Heart right ventricle (tissue), 16 donors: ENCODE results near the gene GRIN2C. TPM values are rescaled to one million over a fixed set of nuclear protein-coding genes. Genes with fewer than 3 reads are reported as not detected.
A peak's percentile ranks its signal among the peaks of the same experiment; 100 is the strongest.

Experiments
- ATAC-seq, 8 donors: fragments of 200-7000 bp; cut with Tn5 transposase; one replicate each; pipeline ENCODE4 v1.9.1; 2020; ENCODE audit warnings: mild to moderate bottlenecking in 8 of 8, moderate library complexity in 8 of 8, moderate number of reproducible peaks in 1 of 8
- DNase-seq, 2 donors: peaks; one replicate each; pipeline ENCODE4 v3.0.0-alpha.2; 2020
- H3K27ac ChIP-seq, 10 donors: fragments of 200-600 bp; sonication (generic) in 2 of 10; one replicate each; pipeline versions ENCODE4 v1.5.0 to v1.8.0; 2020 to 2022; ENCODE audit warnings: mild to moderate bottlenecking in 3 of 10
- H3K27me3 ChIP-seq, 7 donors: fragments of 200-600 bp; one replicate each; pipeline ENCODE4 v1.8.0; 2021 to 2022; ENCODE audit warnings: mild to moderate bottlenecking in 2 of 7
- H3K36me3 ChIP-seq, 9 donors: fragments of 200-600 bp; sonication (generic) in 1 of 9; one replicate each; pipeline versions ENCODE4 v1.5.0 to v1.8.0; 2020 to 2022; ENCODE audit warnings: mild to moderate bottlenecking in 2 of 9
- H3K4me1 ChIP-seq, 9 donors: fragments of 200-600 bp; sonication (generic) in 1 of 9; one replicate each; pipeline versions ENCODE4 v1.5.0 to v1.8.0; 2020 to 2022; ENCODE audit warnings: mild to moderate bottlenecking in 4 of 9
- H3K4me3 ChIP-seq, 10 donors: fragments of 200-600 bp; sonication (generic) in 2 of 10; one replicate each; pipeline versions ENCODE4 v1.5.0 to v1.8.0; 2020 to 2022; ENCODE audit warnings: mild to moderate bottlenecking in 7 of 10, moderate library complexity in 2 of 10
- H3K9me3 ChIP-seq, 11 donors: fragments of 200-600 bp in 10 of 11; sonication (generic) in 2 of 11; one replicate each; pipeline versions ENCODE4 v1.5.0 to v1.8.0; 2013 to 2022; ENCODE audit warnings: mild to moderate bottlenecking in 2 of 11, control low read depth in 1 of 11, moderate library complexity in 1 of 11
- WGBS, 2 donors: extraction: QIAGEN DNeasy Blood & Tissue Kit; methylation state at CpG; one replicate each; pipeline ENCODE4 v1.1.7; 2013; ENCODE audit warnings: inconsistent platforms in 1 of 2; 5-methylcytosine and 5-hydroxymethylcytosine counted together
- intact Hi-C, 10 donors: fragments of 100-400 bp; cut with DNase I; formaldehyde crosslinking; loops; one replicate each; pipeline versions ENCODE4 v1.11.1 to v1.14.2; 2022
- polyA plus RNA-seq, 2 donors: library from polyadenylated mRNA; stranded (reverse); fragments of 200-250 nt; gene quantifications; one replicate each; pipeline ENCODE4 v1.2.3, GENCODE V29; 2013
- total RNA-seq, 10 donors: library from RNA; stranded (reverse); fragmentation: NEBNext Ultra II Directional in 3 of 10; extraction: Animal tissue kit (Norgen Biotek cat#: 25700) in 3 of 10; gene quantifications; one replicate each; pipeline versions ENCODE4 v1.2.1 to v1.2.4, GENCODE V29; 2021 to 2023
- TF ChIP-seq, protein P1 (sequence below), 9 donors: fragments of 200-600 bp; sonication (generic) in 2 of 9; IDR thresholded peaks; one replicate each; pipeline versions ENCODE4 v1.5.0 to v1.8.0; 2021 to 2022; ENCODE audit warnings: antibody characterized with exemption in 9 of 9, mild to moderate bottlenecking in 5 of 9, moderate library complexity in 1 of 9
- donor health status: Arrhythmogenic right ventricular cardiomyopathy.
- donor health status: ischemic (EF 13 %, LVEDD 7.1; RV severe dilation, severe dysfunction).
- donor health status: healthy with polysubstance abuse.
- donor health status: DM: no; HTN: yes; CAD: no.
- donor health status: DM: no; HTN: no; CAD: no.
- donor health status: ischemic (EF 25% LVEDD 6.9; RV normal size, moderate dysfunction).
- donor health status: ischemic (EF 25% LVEDD 5.7; RV mildly dilated, moderate dysfunction).
- donor health status: healthy.
- donor health status: DM: yes; HTN: yes; CAD: no.
- donor health status: Ischemic cardiomyopathy.
- donor health status: ischemic (EF 35%, LVEDD 5.7; RV mildly dilated, moderate dysfunction).
- donor health status: nonischemic (EF 11% LVEDD 7.7; RV severe dilation, severe dysfunction).
- donor health status: DM: yes; HTN: yes; CAD: no.
- donor health status: PGD.
- donor health status: ischemic (EF 29% LVEDD 5.4; RV normal size, mild dysfunction).
- donor health status: nonischemic (EF 23%, LVEDD 6.1; RV moderate dilation, normal function).

Gene GRIN2C
- total and polyA plus RNA-seq, 12 donors = 0.13 to 0.66 (median 0.31) TPM

DNA sequence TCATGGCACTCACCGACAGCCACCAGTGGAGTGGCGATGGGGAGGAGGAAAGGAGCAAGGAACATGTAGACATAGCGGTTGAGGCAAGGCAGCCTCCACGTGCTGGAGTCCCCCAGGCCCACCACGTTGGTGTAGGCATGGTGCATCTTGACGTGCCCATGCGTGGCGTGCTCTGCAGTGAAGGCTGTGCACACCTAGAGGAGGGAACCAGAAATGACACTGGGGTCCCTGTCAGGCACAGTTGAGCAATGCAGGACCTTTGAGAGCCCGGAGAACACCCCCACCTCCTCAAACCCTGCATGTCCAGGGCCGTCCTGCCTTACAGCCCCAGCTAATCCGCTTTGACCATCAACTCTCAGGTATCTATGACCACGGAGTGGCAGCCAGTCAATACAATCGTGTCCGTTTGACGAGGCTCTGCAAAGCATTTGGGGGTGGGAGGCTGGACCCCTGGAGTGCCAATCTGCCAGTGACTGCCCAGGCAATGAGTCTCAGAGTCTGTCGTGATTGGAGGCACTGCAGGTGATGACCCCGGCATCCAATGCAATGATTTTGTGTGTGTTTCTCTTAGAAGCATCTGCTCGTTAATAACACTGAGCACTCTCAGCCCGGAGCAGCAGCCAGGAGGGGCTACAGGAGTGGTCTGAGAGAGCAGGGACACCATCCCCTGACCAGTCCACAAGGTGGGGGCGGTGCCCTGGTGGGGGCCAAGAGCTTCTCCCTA lies 23.0 kb upstream of the GRIN2C start:
- ATAC-seq (no peak), DNase-seq (no peak)
- Histone ChIP-seq H3K27ac (no peak overlapping the region), H3K4me3 (no peak overlapping the region), H3K36me3 (no peaks in the 10 kb centered on the region), H3K4me1 (peaks cover 4 to 9% (median 8%) of the 10 kb centered on the region in 9 donors), H3K27me3 (peaks cover 0 to 20% (median 6%) of the 10 kb centered on the region in 7 donors), H3K9me3 (no peaks in the 10 kb centered on the region)
- TF ChIP-seq, protein P1, sequence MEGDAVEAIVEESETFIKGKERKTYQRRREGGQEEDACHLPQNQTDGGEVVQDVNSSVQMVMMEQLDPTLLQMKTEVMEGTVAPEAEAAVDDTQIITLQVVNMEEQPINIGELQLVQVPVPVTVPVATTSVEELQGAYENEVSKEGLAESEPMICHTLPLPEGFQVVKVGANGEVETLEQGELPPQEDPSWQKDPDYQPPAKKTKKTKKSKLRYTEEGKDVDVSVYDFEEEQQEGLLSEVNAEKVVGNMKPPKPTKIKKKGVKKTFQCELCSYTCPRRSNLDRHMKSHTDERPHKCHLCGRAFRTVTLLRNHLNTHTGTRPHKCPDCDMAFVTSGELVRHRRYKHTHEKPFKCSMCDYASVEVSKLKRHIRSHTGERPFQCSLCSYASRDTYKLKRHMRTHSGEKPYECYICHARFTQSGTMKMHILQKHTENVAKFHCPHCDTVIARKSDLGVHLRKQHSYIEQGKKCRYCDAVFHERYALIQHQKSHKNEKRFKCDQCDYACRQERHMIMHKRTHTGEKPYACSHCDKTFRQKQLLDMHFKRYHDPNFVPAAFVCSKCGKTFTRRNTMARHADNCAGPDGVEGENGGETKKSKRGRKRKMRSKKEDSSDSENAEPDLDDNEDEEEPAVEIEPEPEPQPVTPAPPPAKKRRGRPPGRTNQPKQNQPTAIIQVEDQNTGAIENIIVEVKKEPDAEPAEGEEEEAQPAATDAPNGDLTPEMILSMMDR (IDR thresholded peaks at IDR 0.05) = no peak
- intact Hi-C loops = no loop called here
- 70 to 71% methylated on average over 20 of the region's 20 CpGs for WGBS, 2 donors

DNA sequence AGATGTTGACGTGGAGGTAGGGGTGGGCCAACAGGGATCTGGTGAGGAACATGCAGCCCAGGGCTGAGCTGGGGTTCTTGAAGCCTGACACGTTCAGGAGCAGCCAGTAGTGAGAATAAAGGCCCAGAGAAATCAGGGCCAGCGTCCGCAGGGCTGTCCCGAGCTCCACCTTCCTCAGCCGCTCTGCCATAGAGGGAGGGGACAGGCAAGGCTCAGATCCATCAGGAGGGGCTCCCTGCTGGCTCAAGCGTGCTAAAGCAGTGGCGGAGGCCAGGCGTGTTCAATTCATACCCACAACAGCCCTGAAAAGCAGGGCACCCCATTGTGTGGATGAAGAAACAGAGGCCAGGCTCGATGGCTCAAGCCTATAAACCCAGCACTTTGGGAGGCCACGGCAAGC lies 21.4 kb upstream of the GRIN2C start:
- H3K27me3 ChIP-seq = peaks cover 0 to 16% (median 6%) of the 10 kb centered on the region in 7 donors
- ATAC-seq = no peak
- H3K4me3 ChIP-seq = no peak overlapping the region
- intact Hi-C loops = no loop called here
- TF ChIP-seq, protein P1 (IDR thresholded peaks at IDR 0.05) = no peak
- no peak overlapping the region for H3K27ac ChIP-seq
- peaks cover 4 to 19% (median 14%) of the 10 kb centered on the region in 9 donors for H3K4me1 ChIP-seq
- H3K36me3 ChIP-seq = no peaks in the 10 kb centered on the region
- DNase-seq = no peak
- WGBS, 2 donors = 78 to 79% methylated on average over 11 of the region's 11 CpGs
- no peaks in the 10 kb centered on the region for H3K9me3 ChIP-seq

DNA sequence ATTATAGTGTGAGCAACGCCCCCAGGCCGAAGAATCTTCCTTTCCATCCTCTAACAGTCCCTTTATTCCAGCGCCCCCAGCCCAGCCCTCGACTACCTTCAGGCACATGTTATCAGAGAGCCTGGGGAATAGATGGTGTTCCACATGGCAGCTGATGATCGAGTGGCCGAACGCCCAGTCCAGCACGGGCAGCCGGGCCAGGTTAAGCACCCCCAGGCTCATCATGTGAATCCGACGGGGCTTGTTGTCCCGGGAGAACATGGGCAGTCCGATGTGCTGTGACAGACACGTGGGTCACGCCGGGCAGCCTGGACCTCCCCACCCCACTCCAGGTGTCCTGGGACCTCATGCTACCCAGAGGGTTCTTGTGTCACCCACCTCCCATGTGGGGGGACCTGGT lies 19.6 kb upstream of the GRIN2C start:
- no peaks in the 10 kb centered on the region for H3K36me3 ChIP-seq
- H3K4me1 ChIP-seq = peaks cover 4 to 19% (median 14%) of the 10 kb centered on the region in 9 donors
- H3K27me3 ChIP-seq = no peaks in the 10 kb centered on the region
- TF ChIP-seq, protein P1 (IDR thresholded peaks at IDR 0.05) = no peak
- H3K27ac ChIP-seq = no peak overlapping the region
- 80 to 89% methylated on average over 16 of the region's 16 CpGs for WGBS, 2 donors
- intact Hi-C loops = no loop called here
- H3K4me3 ChIP-seq = no peak overlapping the region
- DNase-seq (no peak), ATAC-seq (no peak)
- no peaks in the 10 kb centered on the region for H3K9me3 ChIP-seq

DNA sequence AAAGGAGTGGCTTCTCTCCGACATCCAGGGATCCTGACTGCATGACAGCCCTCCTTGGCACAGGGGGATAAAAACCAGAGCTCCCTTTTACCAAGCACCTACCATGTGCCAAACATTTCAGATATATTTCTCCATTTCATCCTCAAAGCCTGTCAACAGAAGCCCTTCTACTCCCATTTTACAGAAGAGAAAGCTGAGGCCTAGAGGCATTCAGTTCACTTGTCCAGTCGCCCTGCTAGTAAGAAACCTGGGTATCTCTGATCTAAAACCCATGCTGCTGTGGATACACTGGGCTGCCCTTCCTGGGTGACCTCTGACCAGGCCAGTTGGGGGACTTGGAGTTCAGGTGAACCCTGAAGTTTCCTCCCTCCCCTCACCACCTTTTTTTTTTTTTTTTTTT lies 19.0 kb upstream of the GRIN2C start:
- intact Hi-C loops = no loop called here
- H3K27ac ChIP-seq = peak overlapping the region in 1 of 10 donors; percentile 46
- H3K4me1 ChIP-seq = peaks cover 10 to 25% (median 19%) of the 10 kb centered on the region in 9 donors
- no peak for DNase-seq
- no peaks in the 10 kb centered on the region for H3K27me3 ChIP-seq
- ATAC-seq = no peak
- whole genome bisulfite sequencing, 2 donors = 69 to 80% methylated on average over 2 of the region's 2 CpGs
- no peak overlapping the region for H3K4me3 ChIP-seq
- TF ChIP-seq, protein P1 (IDR thresholded peaks at IDR 0.05) = no peak
- no peaks in the 10 kb centered on the region for H3K36me3 ChIP-seq
- no peaks in the 10 kb centered on the region for H3K9me3 ChIP-seq
